Activated naive CD4-positive, alpha-beta T cell treated with anti-CD3 and anti-CD28 coated beads, Interleukin-2, amount 50 U/mL, for 72 hours (primary cell): ENCODE data around the gene CLASP2. TPM values are rescaled to one million over a fixed set of nuclear protein-coding genes. Genes with fewer than 3 reads are reported as not detected.
A peak's percentile ranks its signal among the peaks of the same experiment; 100 is the strongest.
"Not testable (repeated sequence)": the region's sequence is repeated elsewhere in the genome, so short reads cannot be mapped to it uniquely, and the experiment has no call there.

Source experiments
- ATAC-seq, 2 donors: fragments of 150-1000 bp; cut with Tn5 transposase; 2 replicates each; pipeline ENCODE4 v1.10.0; 2021; ENCODE audit warnings: mild to moderate bottlenecking in 2 of 2, moderate library complexity in 2 of 2
- DNase-seq, 2 donors: peaks; one replicate each; pipeline ENCODE4 v3.0.0; 2021 to 2022; ENCODE audit warnings: low spot score in 2 of 2
- H3K27ac Mint-ChIP-seq, 2 donors: one replicate each; pipeline ENCODE4 v1.8.0; 2022; ENCODE audit warnings: mild to moderate bottlenecking in 2 of 2, mixed read lengths in 2 of 2
- H3K36me3 Mint-ChIP-seq, 2 donors: one replicate each; pipeline ENCODE4 v1.8.0; 2022; ENCODE audit warnings: mixed read lengths in 2 of 2
- H3K9me3 Mint-ChIP-seq, 2 donors: one replicate each; pipeline ENCODE4 v1.8.0; 2022; ENCODE audit warnings: mixed read lengths in 2 of 2
- total RNA-seq, 2 donors: library from RNA; stranded (reverse); gene quantifications; one replicate each; pipeline ENCODE4 v1.2.3, GENCODE V29; 2022

Gene CLASP2
- total RNA-seq: 10 to 100 TPM; 42.8 to 45.5 TPM

DNA sequence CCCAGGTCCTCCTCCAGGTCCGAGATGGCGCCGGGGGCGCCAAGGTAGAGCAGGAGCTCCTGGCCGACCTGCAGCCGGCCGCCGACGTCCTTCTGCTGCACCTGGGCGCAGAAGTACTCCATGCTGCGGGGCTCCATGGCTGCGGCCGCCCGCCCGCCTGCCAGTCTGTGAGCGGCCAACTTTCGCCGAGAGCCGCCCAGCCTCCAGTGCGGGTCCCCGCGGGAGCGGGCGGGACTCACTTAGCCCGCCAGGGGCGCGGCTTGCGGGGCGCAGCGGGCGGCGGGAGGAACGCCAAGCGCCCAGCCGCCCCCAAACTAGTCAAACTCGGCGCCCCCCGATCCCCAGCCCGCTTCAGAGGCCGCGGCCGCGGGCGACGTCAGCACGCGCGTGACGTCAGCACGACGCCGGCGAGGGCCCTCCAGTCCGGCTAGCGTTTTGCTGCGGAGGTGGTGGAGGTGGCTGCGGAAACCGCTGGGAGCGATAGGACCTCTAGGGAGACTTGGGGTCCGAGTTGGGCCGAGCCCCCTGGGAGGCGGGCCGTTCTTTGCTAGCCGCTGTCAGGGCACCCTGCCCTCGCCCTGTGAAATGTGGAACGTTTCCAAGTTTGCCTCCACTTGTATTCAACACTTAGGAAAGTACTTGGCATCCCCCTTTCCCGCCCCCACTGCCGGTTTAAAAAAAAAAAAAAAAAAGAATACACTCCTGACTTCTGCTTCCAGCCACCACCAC lies at the start of gene CLASP2:
TSS of gene CLASP2 (minus strand) at position 389 of the 729 bp plus-strand sequence. CDS start at position 137, 252 bp downstream.
- DNase-seq (peak; percentile 81 to 86), ATAC-seq (peak; percentile 95)
- H3K9me3 Mint-ChIP-seq: no peaks in the 10 kb centered on the region
- H3K36me3 Mint-ChIP-seq: no peaks in the 10 kb centered on the region
- peak within 1 kb of the TSS in 1 of 2 donors; percentile 97 for H3K27ac Mint-ChIP-seq

DNA sequence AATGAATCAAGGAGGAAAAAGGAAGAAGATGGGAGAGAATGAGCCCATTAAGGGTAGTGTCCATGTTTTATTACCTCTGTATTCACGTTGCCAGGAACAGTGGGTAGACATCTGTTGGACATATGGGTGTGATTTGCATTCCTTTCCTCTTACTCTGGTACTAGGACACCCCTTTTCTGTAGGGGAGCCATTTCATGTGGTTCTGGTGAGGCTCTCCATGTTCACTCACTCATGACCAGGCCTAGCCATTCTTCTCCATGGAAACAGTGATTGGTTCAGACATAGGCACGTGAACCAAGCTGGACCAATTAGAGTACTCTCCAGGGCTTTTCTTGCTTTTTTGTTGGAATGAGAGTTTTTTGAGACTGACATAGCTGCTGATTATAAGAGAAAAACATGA lies 40.8 kb upstream of the CLASP2 start:
- H3K27ac Mint-ChIP-seq: no peak overlapping the region
- peaks cover 9 to 11% of the 10 kb centered on the region in 2 donors for H3K9me3 Mint-ChIP-seq
- no peak for DNase-seq
- H3K36me3 Mint-ChIP-seq: peaks cover 13 to 14% of the 10 kb centered on the region in 2 donors
- no peak for ATAC-seq

DNA sequence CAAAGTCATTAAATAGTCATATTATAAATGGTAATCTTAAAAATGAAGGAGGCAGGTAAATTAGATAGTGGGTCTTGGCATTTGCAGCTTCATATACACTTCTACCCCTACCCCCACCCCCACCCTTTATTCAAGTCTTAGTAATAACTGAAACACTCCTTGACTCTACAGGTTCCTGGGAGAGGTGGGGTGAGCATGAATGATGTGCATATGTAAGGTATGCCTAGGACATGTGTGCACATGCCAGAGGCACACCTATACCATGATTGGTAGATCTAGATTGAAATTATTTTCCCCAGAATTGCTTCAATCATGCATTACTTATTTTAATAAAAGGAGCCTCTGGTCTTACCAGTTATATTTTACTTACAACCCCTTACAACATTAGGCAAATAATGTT lies 40.2 kb upstream of the CLASP2 start:
- no peak for ATAC-seq
- H3K36me3 Mint-ChIP-seq: peaks cover 14 to 16% of the 10 kb centered on the region in 2 donors
- H3K27ac Mint-ChIP-seq: no peak overlapping the region

DNA sequence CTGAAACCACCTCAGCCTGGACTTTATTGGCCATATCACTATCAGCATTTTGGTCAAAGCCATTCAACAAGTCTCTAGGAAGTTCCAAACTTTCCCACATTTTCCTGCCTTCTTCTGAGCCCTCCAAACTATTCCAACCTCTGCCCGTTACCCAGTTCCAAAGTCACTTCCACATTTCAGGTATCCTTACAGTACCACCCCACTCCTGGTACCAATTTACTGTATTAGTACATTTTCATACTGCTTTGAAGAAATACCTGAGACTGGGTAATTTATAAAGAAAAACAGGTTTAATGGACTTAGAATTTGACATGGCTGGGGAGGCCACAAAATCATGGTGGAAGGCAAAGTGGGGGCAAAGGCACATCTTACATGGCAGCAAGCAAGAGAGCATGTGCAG lies 36.3 kb upstream of the CLASP2 start:
- Mint-ChIP-seq H3K9me3 (peaks cover 9 to 11% of the 10 kb centered on the region in 2 donors), H3K36me3 (peaks cover 14 to 18% of the 10 kb centered on the region in 2 donors)
- not testable (repeated sequence) for DNase-seq, H3K27ac Mint-ChIP-seq, ATAC-seq

More for the DNA sequence above, 40.2 kb upstream of the CLASP2 start:
- DNase-seq: no peak
- H3K9me3 Mint-ChIP-seq: peaks cover 9 to 11% of the 10 kb centered on the region in 2 donors

DNA sequence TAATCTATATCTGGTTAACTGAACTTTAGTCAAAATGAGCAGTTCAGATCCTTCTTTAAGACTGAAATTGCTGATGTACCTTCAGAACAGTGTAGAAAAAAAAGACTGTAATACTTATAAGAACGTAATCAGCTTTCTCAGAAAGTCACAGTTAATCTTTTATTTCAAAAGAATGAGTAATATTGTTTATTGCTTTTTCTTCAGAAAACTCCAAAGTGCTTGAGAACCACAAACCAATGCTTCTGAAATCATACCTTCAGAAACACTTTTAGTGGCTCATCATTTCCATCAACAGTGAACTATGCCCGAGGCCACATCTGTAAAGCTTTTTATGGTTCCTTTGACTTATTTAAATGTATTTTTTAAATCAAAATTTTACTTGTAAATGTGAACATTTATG lies 33.3 kb upstream of the CLASP2 start:
- ATAC-seq (peak in 1 of 2 donors; percentile 82), DNase-seq (no peak)
- H3K9me3 Mint-ChIP-seq: peaks cover 9 to 11% of the 10 kb centered on the region in 2 donors
- peaks cover 14 to 18% of the 10 kb centered on the region in 2 donors for H3K36me3 Mint-ChIP-seq
- no peak overlapping the region for H3K27ac Mint-ChIP-seq

DNA sequence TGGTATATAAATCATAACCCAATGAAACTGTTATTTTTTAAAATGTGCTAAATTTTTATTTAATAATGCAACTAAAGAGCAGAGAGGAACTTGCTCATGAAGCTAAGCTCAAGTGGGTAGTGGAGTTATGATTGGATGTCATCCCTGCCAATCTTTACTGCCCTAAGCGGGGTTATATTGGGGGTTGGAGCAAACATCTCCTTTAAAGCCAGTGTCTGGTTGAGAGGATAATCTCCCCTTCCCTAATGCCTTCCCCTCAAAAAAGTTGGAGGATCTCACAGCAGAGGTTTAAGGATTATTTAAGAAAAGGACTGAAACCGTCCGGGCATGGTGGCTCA lies 32.1 kb upstream of the CLASP2 start:
- ATAC-seq: no peak
- Mint-ChIP-seq H3K9me3 (peaks cover 9 to 11% of the 10 kb centered on the region in 2 donors), H3K27ac (no peak overlapping the region)

DNA sequence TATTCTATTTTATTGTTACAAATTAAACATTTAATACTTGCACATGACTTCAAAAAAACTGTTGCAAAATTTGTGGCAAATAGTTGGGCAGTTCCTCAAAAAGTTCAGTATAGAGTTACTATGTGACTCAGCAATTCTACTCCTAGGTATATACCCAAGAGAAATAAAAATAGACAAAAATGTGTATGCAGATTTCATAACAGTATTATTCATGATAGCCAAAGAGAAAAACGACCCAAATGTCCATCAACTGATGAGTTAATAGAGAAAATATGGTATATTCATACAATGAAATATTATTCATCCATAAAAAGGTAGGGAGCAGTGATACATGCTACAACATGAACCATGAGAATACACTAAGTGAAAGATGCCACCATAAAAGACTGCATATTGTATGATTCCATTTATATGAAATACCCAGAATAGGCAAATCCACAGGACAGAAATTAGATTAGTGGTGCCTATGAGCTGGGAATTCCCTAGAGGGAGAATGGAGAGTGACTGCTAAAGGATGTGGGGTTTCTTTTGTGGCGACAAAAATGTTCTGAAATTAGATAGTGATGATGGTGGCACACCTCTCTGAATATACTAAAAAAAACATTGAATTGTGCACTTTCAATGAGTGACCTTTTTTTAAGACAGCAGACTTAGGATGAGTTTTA lies 31.6 kb upstream of the CLASP2 start:
- DNase-seq (no peak), ATAC-seq (no peak)
- peaks cover 9 to 13% of the 10 kb centered on the region in 2 donors for H3K36me3 Mint-ChIP-seq
- no peak overlapping the region for H3K27ac Mint-ChIP-seq
- peaks cover 5 to 7% of the 10 kb centered on the region in 2 donors for H3K9me3 Mint-ChIP-seq

More for the DNA sequence above, 32.1 kb upstream of the CLASP2 start:
- DNase-seq: no peak
- peaks cover 14 to 18% of the 10 kb centered on the region in 2 donors for H3K36me3 Mint-ChIP-seq

DNA sequence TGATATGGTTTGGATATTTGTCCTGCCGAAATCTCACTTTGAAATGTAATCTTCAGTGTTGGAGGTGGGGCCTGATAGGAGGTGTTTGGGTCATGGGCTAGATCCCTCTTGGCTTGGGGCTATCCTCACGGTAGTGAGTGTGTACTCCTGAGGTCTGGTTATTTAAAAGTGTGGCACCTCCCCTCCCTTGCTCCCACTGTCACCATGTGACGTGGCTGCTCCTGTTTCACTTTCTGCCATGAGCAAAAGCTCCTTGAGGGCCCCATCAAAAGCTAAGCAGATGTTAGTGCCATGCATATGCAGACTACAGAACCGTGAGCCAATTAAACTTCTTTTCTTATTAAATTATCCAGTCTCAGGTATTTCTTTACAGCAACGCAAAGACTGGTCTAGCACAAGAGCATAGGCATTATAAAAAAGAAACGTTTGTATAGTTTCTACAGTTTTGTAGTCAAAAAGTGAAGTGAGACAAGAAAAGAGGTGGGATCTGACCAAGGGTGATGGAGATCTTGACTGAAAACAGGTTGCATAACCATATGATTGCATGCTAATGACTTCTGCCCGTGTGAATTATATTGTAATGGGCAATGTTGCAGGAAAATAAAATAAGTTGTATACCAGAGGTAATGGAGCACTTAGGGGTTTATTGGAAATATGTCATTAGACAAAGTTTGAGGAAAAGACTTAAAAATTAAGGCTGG lies 28.5 kb upstream of the CLASP2 start:
- no peak overlapping the region for H3K27ac Mint-ChIP-seq
- no peak for ATAC-seq
- no peaks in the 10 kb centered on the region for H3K9me3 Mint-ChIP-seq
- DNase-seq: no peak
- no peaks in the 10 kb centered on the region for H3K36me3 Mint-ChIP-seq

DNA sequence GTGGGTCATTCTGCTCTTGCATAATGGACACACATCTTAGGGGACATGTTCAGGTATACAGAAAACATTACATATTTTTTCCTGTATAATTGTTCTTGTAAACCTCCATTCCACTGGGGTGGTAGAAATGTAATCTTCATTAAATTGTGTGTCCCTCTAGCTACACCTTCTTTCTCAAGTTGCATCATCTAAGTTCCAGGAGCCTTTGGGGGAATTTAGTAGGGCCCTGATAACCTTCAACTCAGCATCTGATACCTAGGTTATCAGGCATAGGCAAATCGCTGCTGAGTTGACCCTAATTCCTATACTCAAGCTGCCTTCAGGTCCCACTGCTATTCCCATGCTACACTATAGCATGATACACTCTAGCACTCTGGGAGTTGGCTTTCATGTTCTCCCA lies 19.1 kb upstream of the CLASP2 start:
- ATAC-seq (no peak), DNase-seq (no peak)
- peaks cover 0 to 3% of the 10 kb centered on the region in 2 donors for H3K9me3 Mint-ChIP-seq
- no peak overlapping the region for H3K27ac Mint-ChIP-seq
- H3K36me3 Mint-ChIP-seq: peaks cover 0 to 5% of the 10 kb centered on the region in 2 donors

DNA sequence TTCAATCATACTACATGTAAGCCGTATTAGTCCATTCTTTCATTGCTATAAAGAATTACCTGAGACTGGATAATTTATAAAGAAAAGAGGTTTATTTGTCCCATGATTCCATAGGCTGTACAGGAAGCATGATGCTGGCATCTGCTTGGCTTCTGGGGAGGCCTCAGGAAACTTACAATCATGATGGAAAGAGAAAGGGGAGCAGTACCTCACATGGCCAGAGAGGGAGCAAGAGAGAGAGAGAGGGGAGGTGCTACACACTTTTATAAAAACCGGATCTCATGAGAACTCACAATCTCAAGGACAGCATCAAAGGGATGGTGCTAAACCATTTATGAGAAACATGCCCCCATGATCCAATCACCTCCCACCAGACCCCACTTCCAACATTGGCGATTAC lies 14.3 kb upstream of the CLASP2 start:
- H3K36me3 Mint-ChIP-seq: peaks cover 0 to 12% of the 10 kb centered on the region in 2 donors
- H3K9me3 Mint-ChIP-seq: peaks cover 6 to 12% of the 10 kb centered on the region in 2 donors
- ATAC-seq (peak in 1 of 2 donors; percentile 36), DNase-seq (peak in 1 of 2 donors; percentile 22)
- no peak overlapping the region for H3K27ac Mint-ChIP-seq

DNA sequence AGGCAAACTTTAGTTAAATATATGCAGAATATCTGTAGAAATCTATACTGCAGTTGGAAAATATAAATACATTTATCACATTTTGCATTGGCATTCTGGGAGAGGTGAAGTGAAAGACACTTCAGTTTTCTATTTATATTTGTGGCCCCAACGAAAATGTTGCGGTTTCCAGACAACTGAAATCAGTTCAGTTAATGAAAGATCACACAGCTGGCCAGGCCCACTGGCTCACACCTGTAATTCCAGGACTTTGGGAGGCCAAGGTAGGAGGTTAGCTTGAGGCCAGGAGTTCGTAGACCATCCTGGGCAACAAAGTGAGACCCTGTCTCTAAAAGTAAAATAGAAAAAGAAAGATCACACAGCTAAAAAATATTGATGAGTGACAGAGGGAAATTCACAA lies 11.9 kb upstream of the CLASP2 start:
- H3K27ac Mint-ChIP-seq: no peak overlapping the region

DNA sequence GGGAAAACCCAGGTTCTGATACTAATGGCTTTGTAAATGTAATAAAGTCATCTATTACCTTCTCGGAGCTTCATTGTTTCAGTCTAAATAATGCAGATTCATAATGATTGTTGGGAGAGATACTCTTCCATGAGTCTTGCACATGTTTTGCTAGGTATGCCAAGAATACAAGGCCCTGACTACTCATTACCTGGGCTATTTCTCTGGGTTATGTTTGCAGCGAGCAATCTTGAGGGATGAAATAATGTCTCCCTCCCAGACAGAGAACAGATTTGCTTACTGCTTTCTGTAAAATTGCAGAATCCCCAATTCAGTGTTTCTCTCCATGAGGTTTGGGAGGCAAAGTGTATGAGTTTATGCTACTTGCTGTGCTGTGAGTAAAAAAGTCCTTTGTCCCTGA lies 6.2 kb upstream of the CLASP2 start:
- ATAC-seq (no peak), DNase-seq (no peak)
- Mint-ChIP-seq H3K27ac (no peak overlapping the region), H3K36me3 (no peaks in the 10 kb centered on the region), H3K9me3 (no peaks in the 10 kb centered on the region)

More for the DNA sequence above, 11.9 kb upstream of the CLASP2 start:
- H3K9me3 Mint-ChIP-seq: peaks cover 6 to 12% of the 10 kb centered on the region in 2 donors
- peaks cover 0 to 12% of the 10 kb centered on the region in 2 donors for H3K36me3 Mint-ChIP-seq
- DNase-seq (no peak), ATAC-seq (no peak)

DNA sequence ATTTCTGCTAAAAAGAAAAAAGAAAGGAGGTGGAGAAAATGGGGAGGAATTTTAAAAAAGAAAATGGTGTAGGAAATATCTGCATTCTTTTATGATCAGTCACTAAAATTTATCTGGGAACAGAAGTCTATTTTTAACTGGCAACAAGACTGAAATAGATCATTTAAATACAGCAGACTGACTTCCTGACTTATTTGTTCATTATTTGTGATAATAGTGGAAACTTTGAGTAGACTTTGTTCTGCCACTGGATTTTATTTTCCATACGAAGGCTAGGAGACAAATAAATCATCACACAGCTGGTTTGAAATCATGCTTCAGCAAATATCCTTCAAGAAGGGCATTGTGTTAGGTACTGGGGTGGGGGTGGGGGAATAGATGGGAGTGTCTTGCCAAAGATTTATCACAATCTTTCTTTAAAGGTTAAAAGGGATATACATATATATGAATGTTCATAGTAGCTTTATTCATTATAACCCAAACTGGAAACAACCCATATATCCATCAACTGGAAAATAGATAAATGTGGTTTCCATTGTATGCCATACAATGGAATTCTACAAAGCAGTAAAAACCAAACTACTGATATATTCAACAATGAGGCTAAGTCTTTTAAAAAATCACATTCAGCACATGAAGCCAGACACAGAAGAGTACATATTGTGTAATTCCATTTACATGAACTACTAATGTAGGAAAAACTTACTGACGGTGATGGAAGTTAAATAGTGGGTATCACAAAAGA lies 4.7 kb upstream of the CLASP2 start:
- DNase-seq: no peak
- Mint-ChIP-seq H3K27ac (no peak overlapping the region), H3K9me3 (no peaks in the 10 kb centered on the region), H3K36me3 (no peaks in the 10 kb centered on the region)
- no peak for ATAC-seq

DNA sequence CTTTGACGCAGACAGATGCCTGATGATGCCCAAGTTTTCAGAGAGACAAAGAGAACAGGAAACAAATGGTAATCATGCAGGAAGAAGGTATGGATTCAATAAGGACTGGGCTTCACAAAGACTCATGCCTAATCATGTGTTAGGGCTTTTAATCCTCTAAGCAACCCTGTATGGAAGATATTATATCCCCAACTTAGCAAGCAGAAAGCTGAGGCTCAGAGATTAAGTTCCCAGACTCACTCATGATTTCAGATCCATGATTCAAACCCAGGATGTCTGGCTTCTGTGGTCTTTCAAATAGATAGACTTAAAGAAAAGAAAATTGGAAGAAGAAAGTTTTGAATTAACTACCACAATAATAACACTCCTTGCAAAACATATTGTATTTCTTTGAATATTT lies 4.1 kb upstream of the CLASP2 start:
- ATAC-seq (no peak), DNase-seq (no peak)
- Mint-ChIP-seq H3K36me3 (no peaks in the 10 kb centered on the region), H3K27ac (no peak overlapping the region), H3K9me3 (no peaks in the 10 kb centered on the region)

DNA sequence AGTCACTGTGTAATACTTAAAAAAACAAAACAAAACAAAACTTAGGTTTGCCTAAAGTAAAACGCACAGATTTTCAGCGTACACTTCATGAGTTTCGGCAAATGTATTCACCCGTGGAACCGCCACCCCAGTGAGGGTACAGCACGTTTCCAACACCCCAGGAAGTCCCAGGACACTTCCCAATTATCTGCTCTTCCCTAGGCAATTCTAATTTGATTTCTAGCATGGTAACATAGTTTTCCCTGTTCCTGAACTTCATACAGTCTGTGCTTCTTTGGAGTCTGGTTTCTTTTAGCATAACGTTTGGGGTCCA lies 497 bp upstream of the CLASP2 start:
- Mint-ChIP-seq H3K36me3 (no peaks in the 10 kb centered on the region), H3K9me3 (no peaks in the 10 kb centered on the region)
- peak in 1 of 2 donors; percentile 2 for ATAC-seq

DNA sequence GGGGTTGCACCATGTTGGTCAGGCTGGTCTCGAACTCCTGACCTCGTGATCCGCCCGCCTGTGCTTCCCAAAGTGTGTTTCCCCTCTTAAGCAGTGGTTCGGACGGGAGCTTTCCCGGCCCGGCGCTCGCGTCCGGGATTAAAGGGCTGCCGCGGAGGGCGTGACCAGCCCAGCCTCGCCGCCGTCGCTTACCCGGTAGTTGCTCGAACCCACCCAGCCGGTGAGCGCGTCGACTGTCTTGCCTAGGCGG lies 513 bp downstream of the CLASP2 start:
- no peaks in the 10 kb centered on the region for H3K36me3 Mint-ChIP-seq
- peak; percentile 65 to 66 for ATAC-seq
- DNase-seq: peak in 1 of 2 donors; percentile 71
- no peaks in the 10 kb centered on the region for H3K9me3 Mint-ChIP-seq
- peak overlapping the region in 1 of 2 donors; percentile 90 for H3K27ac Mint-ChIP-seq

More for the DNA sequence above, 497 bp upstream of the CLASP2 start:
- DNase-seq: peak in 1 of 2 donors; percentile 12
- H3K27ac Mint-ChIP-seq: peak overlapping the region in 1 of 2 donors; percentile 97

DNA sequence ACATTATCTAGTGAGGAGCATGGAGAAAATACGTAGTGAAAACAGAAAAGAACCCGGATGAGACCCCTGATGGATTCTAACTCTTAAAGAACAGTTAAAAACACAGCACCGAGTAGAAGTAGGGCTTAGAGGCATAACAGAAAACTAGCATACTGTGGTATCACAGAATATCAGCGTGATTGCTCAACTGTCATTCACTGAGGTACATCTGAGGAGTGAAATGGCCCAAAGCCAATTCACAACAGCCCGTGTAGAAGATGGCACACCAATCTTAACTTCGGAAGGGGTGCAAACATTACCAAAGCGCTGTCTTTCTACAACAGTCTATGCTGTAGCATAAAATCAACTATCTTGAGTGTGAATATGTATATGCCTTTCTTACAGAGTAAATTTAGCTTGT lies 1.8 kb downstream of the CLASP2 start:
- no peak overlapping the region for H3K27ac Mint-ChIP-seq
- DNase-seq (no peak), ATAC-seq (no peak)
- H3K36me3 Mint-ChIP-seq: peaks cover 0 to 9% of the 10 kb centered on the region in 2 donors
- no peaks in the 10 kb centered on the region for H3K9me3 Mint-ChIP-seq
